HTR-8/SVneo (cell line): ENCODE results near the gene SELENOO.

ENCODE experiments used
- DNase-seq: peaks from one replicate; pipeline ENCODE4 v3.0.0; 2011; ENCODE audit warnings: low spot score, mixed read lengths; ENCODE audit not compliant: insufficient read length
- FAIRE-seq: peaks from 2 replicates; lab custom pipeline; 2011; peaks lifted over from hg19 to GRCh38; lab: Jason Lieb, UNC

The SELENOO gene

GRCh38 chr22:50183141-50183971 is 17.5 kb upstream of the SELENOO start:
- FAIRE-seq (no peak), DNase-seq (no peak)

- no peak for FAIRE-seq
Measured at GRCh38 chr22:50184004-50184901, 16.6 kb upstream of the SELENOO start.

GRCh38 chr22:50184902-50185374 is 15.9 kb upstream of the SELENOO start:
- FAIRE-seq, result no peak
- DNase-seq, result no peak

More at GRCh38 chr22:50184004-50184901, 16.6 kb upstream of the SELENOO start:
- peak; percentile 53 for DNase-seq

- DNase-seq (peak; percentile 80), FAIRE-seq (peak; percentile 26)
Measured at GRCh38 chr22:50185375-50186087, 15.3 kb upstream of the SELENOO start, which contains the start of gene TRABD. TSS of gene TRABD (plus strand) at chr22:50185913. CDS start at chr22:50193061, 7,148 bp downstream.

GRCh38 chr22:50186181-50186714 is 14.6 kb upstream of the SELENOO start:
- no peak for FAIRE-seq
- no peak for DNase-seq

- FAIRE-seq, result no peak
Measured at GRCh38 chr22:50186761-50187523, 13.9 kb upstream of the SELENOO start.

GRCh38 chr22:50188356-50188755 is 12.5 kb upstream of the SELENOO start:
- no peak for FAIRE-seq

More at GRCh38 chr22:50186761-50187523, 13.9 kb upstream of the SELENOO start:
- no peak for DNase-seq

GRCh38 chr22:50189184-50189848 is 11.5 kb upstream of the SELENOO start:
- no peak for FAIRE-seq

More at GRCh38 chr22:50188356-50188755, 12.5 kb upstream of the SELENOO start:
- no peak for DNase-seq

GRCh38 chr22:50189849-50190181 is 11.0 kb upstream of the SELENOO start:
- DNase-seq (no peak), FAIRE-seq (no peak)

More at GRCh38 chr22:50189184-50189848, 11.5 kb upstream of the SELENOO start:
- no peak for DNase-seq

- DNase-seq (no peak), FAIRE-seq (no peak)
Measured at GRCh38 chr22:50190182-50190940, 10.4 kb upstream of the SELENOO start.

- no peak for DNase-seq
- no peak for FAIRE-seq
Measured at GRCh38 chr22:50190941-50191741, 9.7 kb upstream of the SELENOO start.

GRCh38 chr22:50192436-50193204 is 8.2 kb upstream of the SELENOO start:
- FAIRE-seq, result no peak
- DNase-seq, result no peak

GRCh38 chr22:50193621-50194020 is 7.2 kb upstream of the SELENOO start:
- DNase-seq (no peak), FAIRE-seq (no peak)

- FAIRE-seq, result no peak
Measured at GRCh38 chr22:50194037-50194805, 6.6 kb upstream of the SELENOO start.

GRCh38 chr22:50196256-50196655 is 4.6 kb upstream of the SELENOO start:
- FAIRE-seq (no peak), DNase-seq (no peak)

More at GRCh38 chr22:50194037-50194805, 6.6 kb upstream of the SELENOO start:
- DNase-seq, result no peak
